ENCODE measurements around the gene KIRREL3. TPM values are rescaled to one million over a fixed set of nuclear protein-coding genes. Genes with fewer than 3 reads are reported as not detected.

Gene KIRREL3
- total and polyA plus RNA-seq, 2 of the 4 experiments (the other 2 are of a cell fraction) = 10.9 to 15.9 TPM

GRCh38 chr11:126443120-126443519 is 557.5 kb downstream of the KIRREL3 start:
- no peak overlapping the region for H3K56ac ChIP-seq (ENCODE audit: extremely low read depth, insufficient read depth, low read length)
- no peak overlapping the region for H2AFZ ChIP-seq (replicated peaks; ENCODE audit: low read length, poor library complexity)
- DNase-seq (no peak), ATAC-seq (ENCODE audit: low read depth) (no peak)
- no TSS peak for BruUV-seq (replicated peaks)
- no peak overlapping the region for H3K23ac ChIP-seq (ENCODE audit: low read depth, low read length)
- no peak overlapping the region for H2AK5ac ChIP-seq (ENCODE audit: low read depth, low read length)
- in situ Hi-C loops (cut with MboI; ENCODE audit: low sequenced_read_pairs) (loop anchor here (25.0 kb wide), 2 partner anchors 544 to 1594 kb away; no protein-coding TSS in a partner anchor), dilution Hi-C loops (cut with HindIII; ENCODE audit: low sequenced_read_pairs, unreplicated experiment) (no loop called here), intact Hi-C loops (cut with micrococcal nuclease) (loop anchor here (5.0 to 10.0 kb wide), 3 partner anchors 164 to 1579 kb away; no protein-coding TSS in a partner anchor)
- H4K8ac ChIP-seq (ENCODE audit: low read depth in 2 of 2, low read length in 2 of 2) = no peak overlapping the region
- WGBS, 2 experiments (ENCODE audit: extremely low coverage in 2 of 2, insufficient read length in 1 of 2) = 52% methylated on average over 10 of the region's 13 CpGs; no CpG with 5 or more reads in 1 of the 2 experiments
- H3K4me2 ChIP-seq (ENCODE audit: low read depth, low read length) = no peak overlapping the region
- no peak overlapping the region for H3K27ac ChIP-seq (ENCODE audit: insufficient read depth, low read length)
- H3K14ac ChIP-seq (replicated peaks; ENCODE audit: low read depth, low read length) = no peak overlapping the region
- no peaks in the 10 kb centered on the region for H3K79me1 ChIP-seq (ENCODE audit: low read depth in 1 of 2, low read length in 2 of 2)
- no peak overlapping the region for H2BK5ac ChIP-seq (ENCODE audit: low read depth, low read length, poor library complexity, severe bottlenecking)
- no peak overlapping the region for H4K91ac ChIP-seq (ENCODE audit: insufficient read depth, low read depth, low read length)
- H2BK20ac ChIP-seq (ENCODE audit: low read depth, low read length) = no peak overlapping the region
- H3K36me3 ChIP-seq (ENCODE audit: control insufficient read depth, insufficient read depth, low read length) = no peaks in the 10 kb centered on the region
- H3K4me1 ChIP-seq (ENCODE audit: control insufficient read depth, insufficient read depth, low read length) = no peaks in the 10 kb centered on the region
- no peak overlapping the region for H2BK15ac ChIP-seq (ENCODE audit: low read depth, low read length)
- H3K4me3 ChIP-seq (ENCODE audit: insufficient read depth, low read depth, low read length) = no peak overlapping the region
- H4K20me1 ChIP-seq (ENCODE audit: insufficient read depth, low read length) = peaks cover 4% of the 10 kb centered on the region; the same call in 1 of the 2 replicates
- no peaks in the 10 kb centered on the region; the same call in 1 of the 2 replicates for H3K27me3 ChIP-seq (ENCODE audit: control insufficient read depth, insufficient read depth, low read length)
- H3K9me3 ChIP-seq (ENCODE audit: control insufficient read depth, insufficient read depth, low read length) = no peaks in the 10 kb centered on the region
- H3K9me1 ChIP-seq (ENCODE audit: insufficient read depth, low read length) = no peaks in the 10 kb centered on the region
- no peak overlapping the region for H2AK9ac ChIP-seq (replicated peaks; ENCODE audit: low read depth, low read length, poor library complexity)
- ChIA-PET CTCF (interaction anchor here (1.4 kb wide), 1 partner anchor 38 kb away, joined by 5 read pairs; no protein-coding TSS in a partner anchor), POLR2A (ENCODE audit: unreplicated experiment) (no interaction called here)
- H4K5ac ChIP-seq (ENCODE audit: low read depth, low read length) = no peak overlapping the region
- H3K4ac ChIP-seq (ENCODE audit: low read depth, low read length) = no peak overlapping the region
- no peak overlapping the region for H3K9ac ChIP-seq (ENCODE audit: low read depth, low read length)
- no peak overlapping the region for H2BK120ac ChIP-seq (ENCODE audit: low read depth, low read length)
- no peak overlapping the region for H3K18ac ChIP-seq (ENCODE audit: low read depth, low read length)
- no peak for TF ChIP-seq CHD1 (IDR thresholded peaks at IDR 0.05; ENCODE audit: low read depth, low read length)
- TF ChIP-seq MXI1 (IDR thresholded peaks at IDR 0.05; ENCODE audit: borderline replicate concordance, low read depth, low read length) = no peak
- TF ChIP-seq POLR2A (IDR thresholded peaks at IDR 0.05; ENCODE audit: low read depth, low read length) = no peak
- no peak for TF ChIP-seq MAFK (IDR thresholded peaks at IDR 0.05; ENCODE audit: low read depth, low read length)
- no peak for TF ChIP-seq RCOR1 (IDR thresholded peaks at IDR 0.05; ENCODE audit: insufficient replicate concordance, low read length)
- no peak for TF ChIP-seq RAD21 (IDR thresholded peaks at IDR 0.05; ENCODE audit: low read length)
- no peak for TF ChIP-seq CTCF (conservative IDR thresholded peaks at IDR 0.05; ENCODE audit: low read depth, low read length)

Measured in IMR-90 (cell line).